ENCODE data around the gene TNIK.

DNA sequence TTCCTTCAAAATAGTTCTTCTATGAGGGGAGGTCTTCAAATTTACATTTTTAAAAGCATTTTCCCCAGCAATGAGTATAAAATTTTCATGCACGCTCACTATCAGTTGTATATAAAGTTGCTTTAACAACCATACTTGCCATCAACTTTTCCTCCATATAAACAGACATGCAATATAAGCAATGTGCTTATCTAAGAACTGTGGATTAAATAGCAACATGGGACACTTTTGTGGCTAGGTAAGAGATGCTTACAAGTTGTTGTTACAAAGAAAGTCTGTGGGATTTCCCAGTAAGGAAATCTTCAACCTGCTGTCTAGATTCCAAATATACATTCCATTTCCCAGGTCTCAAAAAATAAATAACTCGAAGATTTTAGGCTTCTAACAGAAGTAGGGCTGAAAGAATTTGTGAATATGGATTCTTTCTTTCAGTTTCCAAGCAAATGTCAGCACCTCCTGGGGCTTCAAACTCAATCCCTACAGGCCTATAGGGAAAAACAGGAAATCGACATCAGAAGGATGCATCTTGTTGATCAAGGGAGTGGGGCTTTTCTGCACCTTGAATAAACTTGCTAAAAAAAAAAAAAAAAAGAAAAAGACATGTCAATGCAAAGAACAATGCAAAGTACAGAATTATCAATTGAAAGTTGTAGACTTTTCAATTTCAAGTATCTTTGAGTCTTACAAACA, 16.1 kb downstream of the TNIK start:
- TF ChIP-seq CTCF (conservative IDR thresholded peaks at IDR 0.05) (no peak), ZFX (IDR thresholded peaks at IDR 0.05) (no peak)
